Parathyroid adenoma (tissue), 2 donors: Measurements from ENCODE around the gene PVALEF.

Source experiments
- H2AFZ ChIP-seq: fragments of 300-600 bp; sonication (generic); one replicate; pipeline ENCODE4 v1.7.0; 2017; ENCODE audit warnings: antibody characterized with exemption, mild to moderate bottlenecking
- H3K27ac ChIP-seq: fragments of 300-600 bp; sonication (generic); one replicate; pipeline ENCODE4 v1.7.0; 2017
- H3K27me3 ChIP-seq: fragments of 300-600 bp; sonication (generic); one replicate; pipeline ENCODE4 v1.7.0; 2017; ENCODE audit warnings: low read length; ENCODE audit not compliant: control insufficient read depth, insufficient read depth
- H3K36me3 ChIP-seq: fragments of 300-600 bp; sonication (generic); one replicate; pipeline ENCODE4 v1.7.0; 2017; ENCODE audit warnings: low read length; ENCODE audit not compliant: control insufficient read depth, insufficient read depth
- H3K4me1 ChIP-seq: fragments of 300-600 bp; sonication (generic); one replicate; pipeline ENCODE4 v1.7.0; 2017; ENCODE audit warnings: control low read depth
- H3K4me2 ChIP-seq: fragments of 300-600 bp; sonication (generic); one replicate; pipeline ENCODE4 v1.7.0; 2017; ENCODE audit warnings: low read length
- H3K4me3 ChIP-seq: fragments of 300-600 bp; sonication (generic); one replicate; pipeline ENCODE4 v1.7.0; 2017; ENCODE audit warnings: low read depth, low read length
- H3K79me2 ChIP-seq: fragments of 300-600 bp; sonication (generic); one replicate; pipeline ENCODE4 v1.7.0; 2017; ENCODE audit warnings: control low read depth
- H3K9ac ChIP-seq: fragments of 300-600 bp; sonication (generic); one replicate; pipeline ENCODE4 v1.7.0; 2017; ENCODE audit warnings: mild to moderate bottlenecking
- H3K9me3 ChIP-seq: fragments of 300-600 bp; sonication (generic); one replicate; pipeline ENCODE4 v1.7.0; 2017; ENCODE audit warnings: low read length; ENCODE audit not compliant: control insufficient read depth
- TF ChIP-seq, protein P1 (sequence below): fragments of 300-600 bp; sonication (generic); IDR thresholded peaks from one replicate; pipeline ENCODE4 v1.7.0; 2017; ENCODE audit warnings: antibody characterized with exemption, mild to moderate bottlenecking
- donor health status: primary hyperparathyroidism.

PVALEF gene

DNA sequence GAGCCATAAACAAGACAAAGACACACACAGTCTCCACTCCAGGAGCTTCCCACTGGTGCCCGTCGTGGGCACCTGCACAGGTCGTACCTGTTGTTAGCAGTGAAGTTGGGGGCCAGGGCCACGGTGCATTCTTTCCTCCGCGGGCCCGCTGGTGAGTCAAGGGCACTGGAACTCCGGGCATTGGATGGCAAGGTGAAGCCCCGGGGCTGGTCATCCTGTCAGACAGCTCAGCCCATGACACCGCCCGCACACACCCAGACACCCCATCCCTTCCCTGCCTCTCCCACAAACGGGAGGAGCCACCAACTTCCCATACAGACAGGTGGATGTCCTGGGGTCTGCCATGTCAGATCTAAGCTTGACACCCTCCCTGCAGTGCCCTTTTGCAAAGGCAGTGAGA, 41.4 kb downstream of the PVALEF start:
- no peaks in the 10 kb centered on the region for H3K79me2 ChIP-seq
- H3K27me3 ChIP-seq = no peaks in the 10 kb centered on the region
- H3K4me1 ChIP-seq = no peaks in the 10 kb centered on the region
- H3K27ac ChIP-seq = no peak overlapping the region
- no peak overlapping the region for H3K4me3 ChIP-seq
- TF ChIP-seq, protein P1, sequence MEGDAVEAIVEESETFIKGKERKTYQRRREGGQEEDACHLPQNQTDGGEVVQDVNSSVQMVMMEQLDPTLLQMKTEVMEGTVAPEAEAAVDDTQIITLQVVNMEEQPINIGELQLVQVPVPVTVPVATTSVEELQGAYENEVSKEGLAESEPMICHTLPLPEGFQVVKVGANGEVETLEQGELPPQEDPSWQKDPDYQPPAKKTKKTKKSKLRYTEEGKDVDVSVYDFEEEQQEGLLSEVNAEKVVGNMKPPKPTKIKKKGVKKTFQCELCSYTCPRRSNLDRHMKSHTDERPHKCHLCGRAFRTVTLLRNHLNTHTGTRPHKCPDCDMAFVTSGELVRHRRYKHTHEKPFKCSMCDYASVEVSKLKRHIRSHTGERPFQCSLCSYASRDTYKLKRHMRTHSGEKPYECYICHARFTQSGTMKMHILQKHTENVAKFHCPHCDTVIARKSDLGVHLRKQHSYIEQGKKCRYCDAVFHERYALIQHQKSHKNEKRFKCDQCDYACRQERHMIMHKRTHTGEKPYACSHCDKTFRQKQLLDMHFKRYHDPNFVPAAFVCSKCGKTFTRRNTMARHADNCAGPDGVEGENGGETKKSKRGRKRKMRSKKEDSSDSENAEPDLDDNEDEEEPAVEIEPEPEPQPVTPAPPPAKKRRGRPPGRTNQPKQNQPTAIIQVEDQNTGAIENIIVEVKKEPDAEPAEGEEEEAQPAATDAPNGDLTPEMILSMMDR = no peak
- H3K9ac ChIP-seq = no peak overlapping the region
- H2AFZ ChIP-seq = no peak overlapping the region
- no peak overlapping the region for H3K4me2 ChIP-seq
- no peaks in the 10 kb centered on the region for H3K36me3 ChIP-seq
- H3K9me3 ChIP-seq = no peaks in the 10 kb centered on the region

DNA sequence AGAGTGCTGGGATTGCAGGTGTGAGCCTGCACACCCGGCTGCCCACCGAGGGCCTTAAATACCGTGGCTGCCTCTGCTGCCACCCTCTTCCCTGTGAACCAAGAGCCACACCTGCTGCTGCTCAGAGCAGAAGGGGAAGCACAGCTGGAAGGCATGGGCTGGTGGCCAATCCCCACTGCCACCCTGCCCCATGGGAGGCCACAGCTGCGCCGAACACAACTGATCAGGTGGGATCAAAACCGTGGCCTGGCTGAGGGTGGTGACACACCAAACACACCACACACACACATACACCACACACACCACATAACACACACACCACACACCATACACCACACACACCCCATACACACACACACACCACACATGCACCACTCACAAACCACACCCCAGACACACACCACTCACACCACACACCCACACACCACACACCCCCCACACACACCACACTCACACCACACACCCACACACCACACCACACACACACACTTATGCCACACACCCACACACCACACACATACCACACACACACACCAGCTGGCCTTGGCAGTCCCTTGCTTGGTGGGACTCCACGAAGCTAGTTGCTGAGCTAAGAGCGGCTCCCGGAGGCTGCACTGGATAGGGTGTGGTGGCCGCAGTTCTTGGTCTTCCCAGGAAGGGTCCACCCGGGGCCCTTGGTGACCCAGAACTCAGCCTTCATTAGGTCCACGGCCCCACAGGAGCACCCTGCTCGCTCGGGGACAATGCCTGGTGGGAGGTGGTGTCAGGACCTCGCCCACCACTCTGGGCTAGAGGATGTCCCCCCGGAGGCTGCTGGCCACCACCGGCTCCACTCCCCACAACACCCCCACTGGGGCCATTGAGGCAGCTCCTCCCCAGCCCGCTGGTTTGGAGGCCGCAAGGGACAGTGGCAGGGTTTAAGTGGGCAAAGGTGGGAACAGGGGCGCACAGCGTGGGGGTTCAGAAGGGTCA, 42.6 kb downstream of the PVALEF start:
- H3K9me3 ChIP-seq = no peaks in the 10 kb centered on the region
- no peaks in the 10 kb centered on the region for H3K4me1 ChIP-seq
- no peaks in the 10 kb centered on the region for H3K36me3 ChIP-seq
- TF ChIP-seq, protein P1 = no peak
- H3K27ac ChIP-seq = no peak overlapping the region
- H3K9ac ChIP-seq = no peak overlapping the region
- no peaks in the 10 kb centered on the region for H3K27me3 ChIP-seq
- no peak overlapping the region for H3K4me2 ChIP-seq
- H3K4me3 ChIP-seq = no peak overlapping the region
- H2AFZ ChIP-seq = no peak overlapping the region
- H3K79me2 ChIP-seq = peaks cover 3% of the 10 kb centered on the region

DNA sequence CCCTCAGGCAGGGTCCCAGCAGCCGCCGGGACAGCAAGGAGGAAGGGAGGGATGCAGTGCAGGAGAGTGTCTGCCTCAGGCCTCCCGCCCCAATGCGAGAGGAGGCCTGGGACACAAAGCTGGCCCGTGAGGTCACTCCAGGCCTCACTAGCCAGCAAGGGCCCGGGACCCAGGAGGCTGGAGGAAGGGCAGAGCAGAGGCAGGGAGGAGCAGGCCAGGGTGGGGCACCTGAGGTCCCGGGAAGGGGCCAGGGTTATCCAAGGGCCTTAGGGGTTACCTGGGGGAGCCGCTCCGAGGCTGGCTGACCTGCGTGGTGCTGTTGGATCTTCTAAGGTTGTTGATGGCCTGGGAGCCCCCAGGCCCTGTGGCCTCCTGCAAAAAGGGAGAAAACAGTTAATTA, 43.3 kb downstream of the PVALEF start:
- Histone ChIP-seq H3K4me3 (no peak overlapping the region), H2AFZ (no peak overlapping the region), H3K9me3 (no peaks in the 10 kb centered on the region), H3K79me2 (peaks cover 3% of the 10 kb centered on the region), H3K4me1 (no peaks in the 10 kb centered on the region), H3K27me3 (no peaks in the 10 kb centered on the region), H3K36me3 (no peaks in the 10 kb centered on the region), H3K9ac (no peak overlapping the region), H3K4me2 (no peak overlapping the region), H3K27ac (no peak overlapping the region)
- TF ChIP-seq, protein P1 = no peak

- TF ChIP-seq, protein P1 = no peak
These were observed 43.8 kb downstream of the PVALEF start for GRCh38 chr17:81209141-81209540.

More at GRCh38 chr17:81209141-81209540, 43.8 kb downstream of the PVALEF start:
- Histone ChIP-seq H3K4me3 (no peak overlapping the region), H3K36me3 (no peaks in the 10 kb centered on the region), H3K27ac (no peak overlapping the region), H3K9ac (no peak overlapping the region), H3K4me2 (no peak overlapping the region), H2AFZ (no peak overlapping the region), H3K9me3 (no peaks in the 10 kb centered on the region), H3K4me1 (no peaks in the 10 kb centered on the region), H3K79me2 (peaks cover 3% of the 10 kb centered on the region), H3K27me3 (no peaks in the 10 kb centered on the region)
